ENCODE results near the gene GPR33. TPM values are rescaled to one million over a fixed set of nuclear protein-coding genes. Genes with fewer than 3 reads are reported as not detected.

The GPR33 gene
- total RNA-seq, 1 experiment from 2014 or later, result not detected

GRCh38 chr14:31510222-31510621, 22.4 kb upstream of the GPR33 start:
- no peak overlapping the region for H3K4me2 ChIP-seq (ENCODE audit: low read length)
- no peaks in the 10 kb centered on the region for H3K36me3 ChIP-seq (ENCODE audit: control insufficient read depth in 1 of 2, insufficient read depth in 2 of 2, low read length in 2 of 2)
- H3K9me2 ChIP-seq (ENCODE audit: insufficient read depth), result no peaks in the 10 kb centered on the region; the same call in 1 of the 2 replicates
- ATAC-seq, result peak; percentile 55
- intact Hi-C loops (cut with micrococcal nuclease), result loop anchor here (1.0 to 10.0 kb wide), 4 partner anchors 415 to 959 kb away; partner anchors contain the start of gene ARHGAP5
- H3K79me2 ChIP-seq (ENCODE audit: insufficient read depth, low read length), result no peaks in the 10 kb centered on the region
- H4K20me1 ChIP-seq (ENCODE audit: insufficient read depth), result no peaks in the 10 kb centered on the region
- no peaks in the 10 kb centered on the region for H3K4me1 ChIP-seq (ENCODE audit: control insufficient read depth in 1 of 2, insufficient read depth in 2 of 2, low read length in 2 of 2)
- H2AFZ ChIP-seq (ENCODE audit: low read depth, low read length, poor library complexity, severe bottlenecking), result peak overlapping the region; percentile 19
- POLR2A ChIA-PET, result no interaction called here
- no peak overlapping the region for H3K4me3 ChIP-seq (replicated peaks in 1 of 2; ENCODE audit: low read depth in 1 of 2, low read length in 2 of 2)
- CTCF ChIA-PET, result interaction anchor here (0.6 to 3.0 kb wide), 24 partner anchors 11 to 1049 kb away, joined by 3 to 11 read pairs (median 3); partner anchors contain the start of gene GPR33
- RAD21 ChIA-PET (ENCODE audit: low non-redundant PET in 1 of 2, low total read pairs in 2 of 2, uncharacterized antibody in 2 of 2, unreplicated experiment in 2 of 2), result interaction anchor here (0.7 to 1.0 kb wide), 2 partner anchors 744 to 1001 kb away, joined by 3 read pairs; no protein-coding TSS in a partner anchor
- TF ChIP-seq ZFX (IDR thresholded peaks at IDR 0.05), result no peak
- no peak for TF ChIP-seq CBX3 (IDR thresholded peaks at IDR 0.05; ENCODE audit: low read depth)
- TF ChIP-seq RAD21 (IDR thresholded peaks at IDR 0.05; ENCODE audit: low read depth), result peak; percentile 76
- peak; percentile 27 to 80 (median 67); a peak in 5 of 6 replicates for TF ChIP-seq CTCF (IDR thresholded peaks at IDR 0.05 in 2 of 3, conservative IDR thresholded peaks at IDR 0.05 in 1 of 3; ENCODE audit: borderline replicate concordance in 1 of 3, insufficient read depth in 1 of 3, low read depth in 2 of 3, low read length in 2 of 3)
- TF ChIP-seq, protein P1, sequence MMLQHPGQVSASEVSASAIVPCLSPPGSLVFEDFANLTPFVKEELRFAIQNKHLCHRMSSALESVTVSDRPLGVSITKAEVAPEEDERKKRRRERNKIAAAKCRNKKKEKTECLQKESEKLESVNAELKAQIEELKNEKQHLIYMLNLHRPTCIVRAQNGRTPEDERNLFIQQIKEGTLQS (IDR thresholded peaks at IDR 0.05), result no peak
- no peak for TF ChIP-seq ELF1 (IDR thresholded peaks at IDR 0.05; ENCODE audit: borderline replicate concordance, low read depth)
- TF ChIP-seq SIN3A (IDR thresholded peaks at IDR 0.05; ENCODE audit: low read depth), result no peak
- H3K27me3 ChIP-seq (ENCODE audit: insufficient read depth, low read length), result no peaks in the 10 kb centered on the region
- H3K27ac ChIP-seq (ENCODE audit: low read depth, low read length), result no peak overlapping the region
- DNase-seq (ENCODE audit: low read depth, low spot score), result peak; percentile 27
- no peaks in the 10 kb centered on the region for H3K9me3 ChIP-seq (ENCODE audit: control insufficient read depth in 1 of 2, insufficient read depth in 1 of 2, low read depth in 1 of 2, low read length in 2 of 2)
- BruUV-seq (replicated peaks), result no TSS peak
- H3K9ac ChIP-seq (ENCODE audit: low read length), result no peak overlapping the region

DNA sequence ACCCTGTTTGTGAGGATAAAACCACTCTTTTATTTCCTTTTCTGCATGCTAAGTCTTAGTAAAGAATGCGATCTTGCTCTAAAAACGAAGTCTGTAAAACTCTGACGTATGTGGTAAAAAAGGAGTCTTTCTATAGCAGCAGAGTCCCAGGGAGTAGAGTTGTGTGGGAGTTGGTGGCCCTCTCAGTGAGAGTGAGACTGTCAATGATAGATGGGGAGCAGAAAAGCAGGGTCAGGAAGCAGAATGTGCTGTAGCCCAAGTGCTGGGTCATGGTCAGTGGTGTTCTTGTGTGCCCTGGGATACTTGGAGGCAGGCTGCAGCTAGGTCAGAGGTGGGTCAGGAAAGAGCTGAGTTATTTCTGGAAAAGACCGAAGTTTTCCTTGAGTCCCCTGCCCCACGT, 20.3 kb upstream of the GPR33 start:
- Histone ChIP-seq H4K20me1 (ENCODE audit: insufficient read depth) (no peaks in the 10 kb centered on the region), H3K79me2 (ENCODE audit: insufficient read depth, low read length) (no peaks in the 10 kb centered on the region), H3K27ac (ENCODE audit: low read depth, low read length) (no peak overlapping the region), H3K36me3 (ENCODE audit: control insufficient read depth in 1 of 2, insufficient read depth in 2 of 2, low read length in 2 of 2) (no peaks in the 10 kb centered on the region), H3K4me3 (replicated peaks in 1 of 2; ENCODE audit: low read depth in 1 of 2, low read length in 2 of 2) (no peak overlapping the region), H3K4me1 (ENCODE audit: control insufficient read depth in 1 of 2, insufficient read depth in 2 of 2, low read length in 2 of 2) (no peaks in the 10 kb centered on the region), H3K27me3 (ENCODE audit: insufficient read depth, low read length) (no peaks in the 10 kb centered on the region), H2AFZ (ENCODE audit: low read depth, low read length, poor library complexity, severe bottlenecking) (no peak overlapping the region), H3K4me2 (ENCODE audit: low read length) (no peak overlapping the region), H3K9me2 (ENCODE audit: insufficient read depth) (no peaks in the 10 kb centered on the region), H3K9me3 (ENCODE audit: control insufficient read depth in 1 of 2, insufficient read depth in 1 of 2, low read depth in 1 of 2, low read length in 2 of 2) (no peaks in the 10 kb centered on the region), H3K9ac (ENCODE audit: low read length) (no peak overlapping the region)
- ChIA-PET POLR2A (no interaction called here), CTCF (interaction anchor here (3.0 kb wide), 1 partner anchor 747 kb away, joined by 10 read pairs; no protein-coding TSS in a partner anchor), RAD21 (ENCODE audit: low non-redundant PET in 1 of 2, low total read pairs in 2 of 2, uncharacterized antibody in 2 of 2, unreplicated experiment in 2 of 2) (no interaction called here)
- ATAC-seq (no peak), DNase-seq (ENCODE audit: low read depth, low spot score) (no peak)
- no TSS peak for BruUV-seq (replicated peaks)
- intact Hi-C loops (cut with micrococcal nuclease), result loop anchor here (2.0 kb wide), 1 partner anchor 1053 kb away; no protein-coding TSS in a partner anchor
- TF ChIP-seq SP1 (IDR thresholded peaks at IDR 0.05; ENCODE audit: low read depth) (no peak), POLR2A (IDR thresholded peaks at IDR 0.05; ENCODE audit: borderline replicate concordance, extremely low read depth, insufficient read depth, insufficient read length) (no peak), CBX3 (IDR thresholded peaks at IDR 0.05; ENCODE audit: low read depth) (no peak), RAD21 (IDR thresholded peaks at IDR 0.05; ENCODE audit: low read depth) (no peak), YY1 (IDR thresholded peaks at IDR 0.05; ENCODE audit: extremely low read depth, insufficient replicate concordance, low read depth, low read length) (no peak), EZH2phosphoT487 (IDR thresholded peaks at IDR 0.05; ENCODE audit: borderline replicate concordance) (no peak), EZH2 (IDR thresholded peaks at IDR 0.05) (no peak), ZFX (IDR thresholded peaks at IDR 0.05) (no peak), SRF (IDR thresholded peaks at IDR 0.05; ENCODE audit: low read depth) (no peak), POLR2AphosphoS5 (IDR thresholded peaks at IDR 0.05; ENCODE audit: low read depth, low read length) (no peak), JUND (IDR thresholded peaks at IDR 0.05) (no peak), ZBTB33 (IDR thresholded peaks at IDR 0.05; ENCODE audit: extremely low read depth, insufficient replicate concordance, low read length) (no peak), SIN3A (IDR thresholded peaks at IDR 0.05; ENCODE audit: low read depth) (no peak), CEBPB (IDR thresholded peaks at IDR 0.05; ENCODE audit: low read depth) (no peak)
- TF ChIP-seq, protein P1 (IDR thresholded peaks at IDR 0.05), result no peak
